Measurements from ENCODE around the gene TICRR. TPM values are rescaled to one million over a fixed set of nuclear protein-coding genes. Genes with fewer than 3 reads are reported as not detected.

TICRR gene
- total RNA-seq, 1 donor from 2014 or later = 4.8 TPM

- no peak for TF ChIP-seq CTCF (IDR thresholded peaks at IDR 0.05; ENCODE audit: unreplicated experiment)
- H3K36me3 Mint-ChIP-seq (ENCODE audit: low read depth, unreplicated experiment) = peaks cover 14% of the 10 kb centered on the region
- H3K4me3 Mint-ChIP-seq (ENCODE audit: unreplicated experiment) = no peak overlapping the region
- H3K27me3 Mint-ChIP-seq (ENCODE audit: unreplicated experiment) = no peaks in the 10 kb centered on the region
- no peaks in the 10 kb centered on the region for H3K9me3 Mint-ChIP-seq (ENCODE audit: unreplicated experiment)
- no peak for DNase-seq (ENCODE audit: low spot score)
- no peaks in the 10 kb centered on the region for H3K4me1 Mint-ChIP-seq (ENCODE audit: unreplicated experiment)
- H3K27ac Mint-ChIP-seq (ENCODE audit: unreplicated experiment) = no peak overlapping the region
These were observed 36.0 kb downstream of the TICRR start for GRCh38 chr15:89611317-89611716.

GRCh38 chr15:89613031-89613430, 37.8 kb downstream of the TICRR start:
- Mint-ChIP-seq H3K36me3 (ENCODE audit: low read depth, unreplicated experiment) (peaks cover 14% of the 10 kb centered on the region), H3K27ac (ENCODE audit: unreplicated experiment) (no peak overlapping the region), H3K9me3 (ENCODE audit: unreplicated experiment) (no peaks in the 10 kb centered on the region), H3K4me1 (ENCODE audit: unreplicated experiment) (no peaks in the 10 kb centered on the region), H3K4me3 (ENCODE audit: unreplicated experiment) (no peak overlapping the region), H3K27me3 (ENCODE audit: unreplicated experiment) (no peaks in the 10 kb centered on the region)
- no peak for TF ChIP-seq CTCF (IDR thresholded peaks at IDR 0.05; ENCODE audit: unreplicated experiment)
- DNase-seq (ENCODE audit: low spot score) = no peak

GRCh38 chr15:89614164-89614563, 38.9 kb downstream of the TICRR start:
- DNase-seq (ENCODE audit: low spot score) = no peak
- Mint-ChIP-seq H3K27ac (ENCODE audit: unreplicated experiment) (no peak overlapping the region), H3K27me3 (ENCODE audit: unreplicated experiment) (no peaks in the 10 kb centered on the region), H3K4me3 (ENCODE audit: unreplicated experiment) (no peak overlapping the region), H3K9me3 (ENCODE audit: unreplicated experiment) (no peaks in the 10 kb centered on the region), H3K36me3 (ENCODE audit: low read depth, unreplicated experiment) (peaks cover 14% of the 10 kb centered on the region), H3K4me1 (ENCODE audit: unreplicated experiment) (no peaks in the 10 kb centered on the region)
- no peak for TF ChIP-seq CTCF (IDR thresholded peaks at IDR 0.05; ENCODE audit: unreplicated experiment)

GRCh38 chr15:89615135-89615534, 39.9 kb downstream of the TICRR start:
- H3K36me3 Mint-ChIP-seq (ENCODE audit: low read depth, unreplicated experiment) = peaks cover 14% of the 10 kb centered on the region
- TF ChIP-seq CTCF (IDR thresholded peaks at IDR 0.05; ENCODE audit: unreplicated experiment) = no peak
- H3K9me3 Mint-ChIP-seq (ENCODE audit: unreplicated experiment) = no peaks in the 10 kb centered on the region
- H3K27me3 Mint-ChIP-seq (ENCODE audit: unreplicated experiment) = no peaks in the 10 kb centered on the region
- no peak overlapping the region for H3K4me3 Mint-ChIP-seq (ENCODE audit: unreplicated experiment)
- no peak overlapping the region for H3K27ac Mint-ChIP-seq (ENCODE audit: unreplicated experiment)
- H3K4me1 Mint-ChIP-seq (ENCODE audit: unreplicated experiment) = no peaks in the 10 kb centered on the region
- no peak for DNase-seq (ENCODE audit: low spot score)

- no peak overlapping the region for H3K4me3 Mint-ChIP-seq (ENCODE audit: unreplicated experiment)
- peaks cover 2% of the 10 kb centered on the region for H3K27me3 Mint-ChIP-seq (ENCODE audit: unreplicated experiment)
- no peak overlapping the region for H3K27ac Mint-ChIP-seq (ENCODE audit: unreplicated experiment)
- no peaks in the 10 kb centered on the region for H3K9me3 Mint-ChIP-seq (ENCODE audit: unreplicated experiment)
- DNase-seq (ENCODE audit: low spot score) = no peak
- H3K4me1 Mint-ChIP-seq (ENCODE audit: unreplicated experiment) = no peaks in the 10 kb centered on the region
- peaks cover 14% of the 10 kb centered on the region for H3K36me3 Mint-ChIP-seq (ENCODE audit: low read depth, unreplicated experiment)
- TF ChIP-seq CTCF (IDR thresholded peaks at IDR 0.05; ENCODE audit: unreplicated experiment) = no peak
These were observed 41.0 kb downstream of the TICRR start for GRCh38 chr15:89616228-89616627.

All from endothelial cell (in vitro differentiated cells).